Thyroid gland (tissue), 4 donors: ENCODE measurements around the gene SATB1.

Experiments used
- CTCF ChIP-seq, 6 experiments: fragments of 200-600 bp in 3 of 6; fragments of 450-650 bp in 3 of 6; sonication (generic) in 3 of 6; IDR thresholded peaks; one replicate each; pipeline ENCODE4 v1.5.1; 2016 to 2019; ENCODE audit warnings: antibody characterized with exemption in 6 of 6, mild to moderate bottlenecking in 2 of 6, inconsistent platforms in 1 of 6, moderate library complexity in 1 of 6
- POLR2A ChIP-seq, 2 donors: fragments of 450-650 bp; IDR thresholded peaks; one replicate each; pipeline ENCODE4 v1.6.1; 2017; ENCODE audit warnings: antibody characterized with exemption in 2 of 2, mild to moderate bottlenecking in 2 of 2, moderate library complexity in 1 of 2

GRCh38 chr3:18423401-18424212 is 1.5 kb downstream of the SATB1 start:
- TF ChIP-seq CTCF (IDR thresholded peaks at IDR 0.05), result no peak
- peak in 1 of 2 donors; percentile 59 for TF ChIP-seq POLR2A (IDR thresholded peaks at IDR 0.05)
